WTC11 (cell line): Measurements from ENCODE around the gene MAP3K1. TPM values are rescaled to one million over a fixed set of nuclear protein-coding genes. Genes with fewer than 3 reads are reported as not detected.

Experiments used
- ATAC-seq: fragments of 200-7000 bp; cut with Tn5 transposase; 2 replicates; pipeline ENCODE4 v1.10.0; 2021; ENCODE audit warnings: mild to moderate bottlenecking, moderate library complexity
- CTCF ChIA-PET: fragments of 300-600 bp; sonication (Branson Sonifier 250); formaldehyde crosslinking; loops from one replicate; lab custom pipeline; 2021; ENCODE audit warnings: antibody characterized with exemption; lab: Charles Lee
- POLR2A ChIA-PET: fragments of 350-600 bp; sonication (Branson Sonifier 250); formaldehyde crosslinking; loops from one replicate; lab custom pipeline; 2021; ENCODE audit warnings: antibody characterized with exemption; lab: Charles Lee
- DNase-seq: peaks from one replicate; pipeline ENCODE4 v3.0.0; 2021; ENCODE audit warnings: low spot score
- H3K27ac Mint-ChIP-seq: 2 replicates; pipeline ENCODE4 v1.8.0; 2021; ENCODE audit warnings: mixed read lengths
- H3K27me3 Mint-ChIP-seq: 2 replicates; pipeline ENCODE4 v1.8.0; 2021; ENCODE audit warnings: low read depth, mild to moderate bottlenecking, moderate library complexity, mixed read lengths
- H3K36me3 Mint-ChIP-seq: 2 replicates; pipeline ENCODE4 v1.8.0; 2021; ENCODE audit warnings: mixed read lengths
- H3K4me1 Mint-ChIP-seq: 2 replicates; pipeline ENCODE4 v1.8.0; 2022; ENCODE audit warnings: mixed read lengths
- H3K4me3 Mint-ChIP-seq: 2 replicates; pipeline ENCODE4 v1.8.0; 2021; ENCODE audit warnings: mild to moderate bottlenecking, moderate library complexity, mixed read lengths
- H3K9me3 Mint-ChIP-seq: 2 replicates; pipeline ENCODE4 v1.8.0; 2021; ENCODE audit warnings: mixed read lengths
- ATF1 ChIP-seq: sonication (generic); formaldehyde crosslinking; IDR thresholded peaks from 2 replicates; pipeline ENCODE4 v1.8.1; 2023; ENCODE audit warnings: mild to moderate bottlenecking, moderate library complexity, missing genetic modification reagents
- CDX4 ChIP-seq: fragments of 250-450 bp; sonication (Bioruptor Pico); IDR thresholded peaks from 2 replicates; pipeline ENCODE4 v1.9.0; 2021; ENCODE audit warnings: moderate library complexity, mild to moderate bottlenecking, inconsistent platforms, borderline replicate concordance
- CTCF ChIP-seq: fragments of 200-600 bp; IDR thresholded peaks from 2 replicates; pipeline ENCODE4 v1.8.0; 2022; ENCODE audit warnings: antibody characterized with exemption
- ELF4 ChIP-seq: sonication (generic); formaldehyde crosslinking; IDR thresholded peaks from 2 replicates; pipeline ENCODE4 v1.8.1; 2022; ENCODE audit warnings: low read depth, mild to moderate bottlenecking, moderate library complexity, missing genetic modification reagents
- GABPB1 ChIP-seq: sonication (generic); formaldehyde crosslinking; IDR thresholded peaks from 2 replicates; pipeline ENCODE4 v1.8.1; 2023; ENCODE audit warnings: mild to moderate bottlenecking, missing genetic modification reagents
- JAZF1 ChIP-seq: fragments of 250-450 bp; sonication (Bioruptor Pico); IDR thresholded peaks from 2 replicates; pipeline ENCODE4 v1.9.0; 2021; ENCODE audit warnings: moderate library complexity, mild to moderate bottlenecking, inconsistent platforms
- TEAD4 ChIP-seq: sonication (generic); formaldehyde crosslinking; IDR thresholded peaks from 2 replicates; pipeline ENCODE4 v1.8.0; 2022; ENCODE audit warnings: mild to moderate bottlenecking, missing genetic modification reagents
- ZNF423 ChIP-seq: fragments of 250-450 bp; sonication (Bioruptor Pico); IDR thresholded peaks from 2 replicates; pipeline ENCODE4 v2.1.2; 2022; ENCODE audit warnings: mild to moderate bottlenecking, moderate library complexity
- total RNA-seq: library from RNA; stranded (reverse); gene quantifications from 3 replicates; pipeline ENCODE4 v1.2.3, GENCODE V29; 2021
- TF ChIP-seq, protein P1 (sequence below): fragments of 250-450 bp; sonication (Bioruptor Pico); IDR thresholded peaks from 2 replicates; pipeline ENCODE4 v1.9.0; 2021; ENCODE audit warnings: mild to moderate bottlenecking
- TF ChIP-seq, protein P2 (sequence below): sonication (generic); formaldehyde crosslinking; IDR thresholded peaks from 2 replicates; pipeline ENCODE4 v1.8.0; 2022; ENCODE audit warnings: mild to moderate bottlenecking, missing genetic modification reagents
- TF ChIP-seq, protein P3 (sequence below): sonication (generic); formaldehyde crosslinking; IDR thresholded peaks from 2 replicates; pipeline ENCODE4 v1.8.1; 2022; ENCODE audit warnings: low read depth, mild to moderate bottlenecking, moderate library complexity, missing genetic modification reagents, borderline replicate concordance
- TF ChIP-seq, protein P4 (sequence below): fragments of 250-450 bp; sonication (Bioruptor Pico); IDR thresholded peaks from 2 replicates; pipeline ENCODE4 v1.9.0; 2021; ENCODE audit warnings: mild to moderate bottlenecking, borderline replicate concordance

MAP3K1 gene
- total RNA-seq, 1 experiment from 2014 or later, result 16.3 TPM

DNA sequence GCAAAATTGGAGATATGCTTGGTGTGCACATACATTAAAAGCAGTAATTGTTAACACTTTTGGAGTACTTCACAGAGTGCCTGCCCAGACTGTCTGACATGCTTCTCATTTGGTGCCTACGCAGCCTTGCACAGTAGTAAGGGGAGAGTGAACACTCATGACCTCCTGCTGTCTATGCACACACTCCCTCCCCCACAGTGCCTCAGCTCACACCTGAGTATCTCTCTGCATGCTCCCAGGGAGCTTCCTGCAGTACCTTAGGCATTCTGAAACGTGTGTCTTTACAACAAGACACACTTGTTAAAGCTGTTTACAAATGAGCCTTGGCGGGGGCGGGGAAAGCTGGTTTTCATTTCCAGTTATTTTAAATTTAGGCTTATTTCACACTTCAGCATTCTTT, 18.0 kb downstream of the MAP3K1 start (continued):
- TF ChIP-seq ELF4 (CRISPR knock-in tag), result no peak
- no peak for TF ChIP-seq JAZF1 (CRISPR knock-in tag)
- TF ChIP-seq ATF1 (CRISPR knock-in tag), result no peak
- TF ChIP-seq, protein P1, sequence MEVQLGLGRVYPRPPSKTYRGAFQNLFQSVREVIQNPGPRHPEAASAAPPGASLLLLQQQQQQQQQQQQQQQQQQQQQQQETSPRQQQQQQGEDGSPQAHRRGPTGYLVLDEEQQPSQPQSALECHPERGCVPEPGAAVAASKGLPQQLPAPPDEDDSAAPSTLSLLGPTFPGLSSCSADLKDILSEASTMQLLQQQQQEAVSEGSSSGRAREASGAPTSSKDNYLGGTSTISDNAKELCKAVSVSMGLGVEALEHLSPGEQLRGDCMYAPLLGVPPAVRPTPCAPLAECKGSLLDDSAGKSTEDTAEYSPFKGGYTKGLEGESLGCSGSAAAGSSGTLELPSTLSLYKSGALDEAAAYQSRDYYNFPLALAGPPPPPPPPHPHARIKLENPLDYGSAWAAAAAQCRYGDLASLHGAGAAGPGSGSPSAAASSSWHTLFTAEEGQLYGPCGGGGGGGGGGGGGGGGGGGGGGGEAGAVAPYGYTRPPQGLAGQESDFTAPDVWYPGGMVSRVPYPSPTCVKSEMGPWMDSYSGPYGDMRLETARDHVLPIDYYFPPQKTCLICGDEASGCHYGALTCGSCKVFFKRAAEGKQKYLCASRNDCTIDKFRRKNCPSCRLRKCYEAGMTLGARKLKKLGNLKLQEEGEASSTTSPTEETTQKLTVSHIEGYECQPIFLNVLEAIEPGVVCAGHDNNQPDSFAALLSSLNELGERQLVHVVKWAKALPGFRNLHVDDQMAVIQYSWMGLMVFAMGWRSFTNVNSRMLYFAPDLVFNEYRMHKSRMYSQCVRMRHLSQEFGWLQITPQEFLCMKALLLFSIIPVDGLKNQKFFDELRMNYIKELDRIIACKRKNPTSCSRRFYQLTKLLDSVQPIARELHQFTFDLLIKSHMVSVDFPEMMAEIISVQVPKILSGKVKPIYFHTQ (CRISPR knock-in tag), result no peak

DNA sequence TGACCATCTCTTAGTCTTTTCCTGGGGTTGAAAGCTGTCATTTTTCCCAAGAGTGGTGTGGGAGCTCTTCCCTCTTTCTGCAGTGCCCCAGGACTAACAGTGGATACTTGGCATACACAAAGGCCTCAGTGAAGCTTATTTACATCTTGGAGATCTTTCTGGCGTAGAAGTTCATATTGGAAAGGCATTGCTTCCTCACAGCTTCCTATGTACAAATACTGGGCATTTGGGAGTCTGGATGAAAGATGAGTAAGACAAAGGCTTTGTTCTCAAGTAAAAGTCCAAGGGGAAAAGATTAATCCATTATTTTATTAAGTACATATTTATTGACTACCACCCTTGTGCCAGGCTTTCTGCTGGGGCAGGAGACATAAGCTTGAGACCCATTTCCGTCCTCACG, 22.0 kb downstream of the MAP3K1 start:
- TF ChIP-seq, protein P2, sequence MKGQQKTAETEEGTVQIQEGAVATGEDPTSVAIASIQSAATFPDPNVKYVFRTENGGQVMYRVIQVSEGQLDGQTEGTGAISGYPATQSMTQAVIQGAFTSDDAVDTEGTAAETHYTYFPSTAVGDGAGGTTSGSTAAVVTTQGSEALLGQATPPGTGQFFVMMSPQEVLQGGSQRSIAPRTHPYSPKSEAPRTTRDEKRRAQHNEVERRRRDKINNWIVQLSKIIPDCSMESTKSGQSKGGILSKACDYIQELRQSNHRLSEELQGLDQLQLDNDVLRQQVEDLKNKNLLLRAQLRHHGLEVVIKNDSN (CRISPR knock-in tag), result no peak
- TF ChIP-seq GABPB1, result no peak
- ATAC-seq (no peak), DNase-seq (no peak)
- Mint-ChIP-seq H3K27ac (no peak overlapping the region), H3K9me3 (no peaks in the 10 kb centered on the region), H3K27me3 (no peaks in the 10 kb centered on the region), H3K36me3 (no peaks in the 10 kb centered on the region), H3K4me1 (peaks cover 67% of the 10 kb centered on the region), H3K4me3 (no peak overlapping the region)
- ChIA-PET POLR2A (interaction anchor here (0.7 to 1.0 kb wide), 2 partner anchors 14 to 65 kb away, joined by 3 to 6 read pairs; no protein-coding TSS in a partner anchor), CTCF (interaction anchor here (1.0 to 3.2 kb wide), 10 partner anchors 9 to 566 kb away, joined by 3 to 94 read pairs (median 5); no protein-coding TSS in a partner anchor)

- H3K9me3 Mint-ChIP-seq, result no peaks in the 10 kb centered on the region
- CTCF ChIA-PET, result interaction anchor here (1.0 to 3.2 kb wide), 16 partner anchors 9 to 573 kb away, joined by 3 to 94 read pairs (median 5); no protein-coding TSS in a partner anchor
- no peak overlapping the region for H3K27ac Mint-ChIP-seq
- DNase-seq (no peak), ATAC-seq (no peak)
- no peaks in the 10 kb centered on the region for H3K36me3 Mint-ChIP-seq
- peaks cover 61% of the 10 kb centered on the region for H3K4me1 Mint-ChIP-seq
- H3K27me3 Mint-ChIP-seq, result no peaks in the 10 kb centered on the region
- H3K4me3 Mint-ChIP-seq, result no peak overlapping the region
- no peak for TF ChIP-seq CDX4 (CRISPR knock-in tag)
- TF ChIP-seq, protein P3, sequence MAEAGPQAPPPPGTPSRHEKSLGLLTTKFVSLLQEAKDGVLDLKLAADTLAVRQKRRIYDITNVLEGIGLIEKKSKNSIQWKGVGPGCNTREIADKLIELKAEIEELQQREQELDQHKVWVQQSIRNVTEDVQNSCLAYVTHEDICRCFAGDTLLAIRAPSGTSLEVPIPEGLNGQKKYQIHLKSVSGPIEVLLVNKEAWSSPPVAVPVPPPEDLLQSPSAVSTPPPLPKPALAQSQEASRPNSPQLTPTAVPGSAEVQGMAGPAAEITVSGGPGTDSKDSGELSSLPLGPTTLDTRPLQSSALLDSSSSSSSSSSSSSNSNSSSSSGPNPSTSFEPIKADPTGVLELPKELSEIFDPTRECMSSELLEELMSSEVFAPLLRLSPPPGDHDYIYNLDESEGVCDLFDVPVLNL (CRISPR knock-in tag), result no peak
- TF ChIP-seq, protein P4, sequence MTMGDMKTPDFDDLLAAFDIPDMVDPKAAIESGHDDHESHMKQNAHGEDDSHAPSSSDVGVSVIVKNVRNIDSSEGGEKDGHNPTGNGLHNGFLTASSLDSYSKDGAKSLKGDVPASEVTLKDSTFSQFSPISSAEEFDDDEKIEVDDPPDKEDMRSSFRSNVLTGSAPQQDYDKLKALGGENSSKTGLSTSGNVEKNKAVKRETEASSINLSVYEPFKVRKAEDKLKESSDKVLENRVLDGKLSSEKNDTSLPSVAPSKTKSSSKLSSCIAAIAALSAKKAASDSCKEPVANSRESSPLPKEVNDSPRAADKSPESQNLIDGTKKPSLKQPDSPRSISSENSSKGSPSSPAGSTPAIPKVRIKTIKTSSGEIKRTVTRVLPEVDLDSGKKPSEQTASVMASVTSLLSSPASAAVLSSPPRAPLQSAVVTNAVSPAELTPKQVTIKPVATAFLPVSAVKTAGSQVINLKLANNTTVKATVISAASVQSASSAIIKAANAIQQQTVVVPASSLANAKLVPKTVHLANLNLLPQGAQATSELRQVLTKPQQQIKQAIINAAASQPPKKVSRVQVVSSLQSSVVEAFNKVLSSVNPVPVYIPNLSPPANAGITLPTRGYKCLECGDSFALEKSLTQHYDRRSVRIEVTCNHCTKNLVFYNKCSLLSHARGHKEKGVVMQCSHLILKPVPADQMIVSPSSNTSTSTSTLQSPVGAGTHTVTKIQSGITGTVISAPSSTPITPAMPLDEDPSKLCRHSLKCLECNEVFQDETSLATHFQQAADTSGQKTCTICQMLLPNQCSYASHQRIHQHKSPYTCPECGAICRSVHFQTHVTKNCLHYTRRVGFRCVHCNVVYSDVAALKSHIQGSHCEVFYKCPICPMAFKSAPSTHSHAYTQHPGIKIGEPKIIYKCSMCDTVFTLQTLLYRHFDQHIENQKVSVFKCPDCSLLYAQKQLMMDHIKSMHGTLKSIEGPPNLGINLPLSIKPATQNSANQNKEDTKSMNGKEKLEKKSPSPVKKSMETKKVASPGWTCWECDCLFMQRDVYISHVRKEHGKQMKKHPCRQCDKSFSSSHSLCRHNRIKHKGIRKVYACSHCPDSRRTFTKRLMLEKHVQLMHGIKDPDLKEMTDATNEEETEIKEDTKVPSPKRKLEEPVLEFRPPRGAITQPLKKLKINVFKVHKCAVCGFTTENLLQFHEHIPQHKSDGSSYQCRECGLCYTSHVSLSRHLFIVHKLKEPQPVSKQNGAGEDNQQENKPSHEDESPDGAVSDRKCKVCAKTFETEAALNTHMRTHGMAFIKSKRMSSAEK (CRISPR knock-in tag), result no peak
- no peak for TF ChIP-seq ZNF423 (CRISPR knock-in tag)
- no peak for TF ChIP-seq CTCF
- TF ChIP-seq TEAD4 (CRISPR knock-in tag), result no peak
- POLR2A ChIA-PET, result interaction anchor here (1.3 kb wide), 1 partner anchor 567 kb away, joined by 4 read pairs; no protein-coding TSS in a partner anchor
Observed at GRCh38 chr5:56837956-56838355, 22.6 kb downstream of the MAP3K1 start.
